Adrenal gland (tissue), 12 donors: ENCODE measurements around the gene TICAM2. TPM values are rescaled to one million over a fixed set of nuclear protein-coding genes. Genes with fewer than 3 reads are reported as not detected.

ENCODE experiments used
- DNase-seq, 7 donors: peaks; one replicate each; pipeline ENCODE4 v3.0.0-alpha.2; 2019 to 2020
- H3K27ac ChIP-seq, 5 donors: fragments of 200-600 bp; sonication (generic) in 4 of 5; 1 replicate in 3 of 5; 2 replicates in 2 of 5; pipeline versions ENCODE4 v1.5.1 to v1.8.0; 2016 to 2020; ENCODE audit warnings: mild to moderate bottlenecking in 1 of 5
- H3K27me3 ChIP-seq: fragments of 200-600 bp; 2 replicates; pipeline ENCODE4 v1.8.0; 2021
- H3K36me3 ChIP-seq, 2 donors: fragments of 200-600 bp; replicated peaks in 1 of 2; 1 replicate in 1 of 2; 2 replicates in 1 of 2; pipeline versions ENCODE4 v1.5.1 to v1.8.0; 2018 to 2022
- H3K4me1 ChIP-seq, 2 donors: fragments of 200-600 bp; replicated peaks in 1 of 2; 1 replicate in 1 of 2; 2 replicates in 1 of 2; pipeline versions ENCODE4 v1.5.1 to v1.8.0; 2018 to 2021
- H3K4me3 ChIP-seq, 4 donors: fragments of 200-600 bp; sonication (generic) in 3 of 4; one replicate each; pipeline ENCODE4 v1.5.1; 2016 to 2018
- H3K9me3 ChIP-seq, 3 donors: fragments of 200-600 bp; sonication (generic) in 1 of 3; replicated peaks in 1 of 3; 1 replicate in 2 of 3; 2 replicates in 1 of 3; pipeline versions ENCODE4 v1.5.1 to v1.8.0; 2016 to 2021
- POLR2A ChIP-seq, 2 donors: fragments of 450-650 bp; IDR thresholded peaks; one replicate each; pipeline ENCODE4 v1.6.1; 2017; ENCODE audit warnings: antibody characterized with exemption in 2 of 2, mild to moderate bottlenecking in 2 of 2, moderate library complexity in 1 of 2
- WGBS, 4 donors: extraction: QIAGEN DNeasy Blood & Tissue Kit in 2 of 4; methylation state at CpG; one replicate each; pipeline versions ENCODE4 v1.1.5 to v1.1.7; 2013 to 2017; 5-methylcytosine and 5-hydroxymethylcytosine counted together
- intact Hi-C, 2 donors: fragments of 100-400 bp; cut with DNase I; formaldehyde crosslinking; loops; one replicate each; pipeline versions ENCODE4 v1.14.1 to v1.15.0; 2022 to 2023
- polyA plus RNA-seq, 3 donors: library from polyadenylated mRNA; stranded (reverse); fragments of 200-250 nt in 2 of 3; fragments of 350-450 nt in 1 of 3; fragmentation: Illumina TruSeq in 1 of 3; extraction: RNeasy Lipid Tissue Mini Kit (QIAGEN cat#74804) in 1 of 3; gene quantifications; one replicate each; pipeline ENCODE4 v1.2.3, GENCODE V29; 2013 to 2014
- total RNA-seq, 9 donors: library from RNA; depleted of rRNA in 4 of 9; stranded (reverse); fragments of >200 nt in 4 of 9; fragments of 120-200 nt in 1 of 9; fragmentation: NEBNext Ultra II Directional in 1 of 9; extraction: Animal tissue kit (Norgen Biotek cat#: 25700) in 1 of 9; gene quantifications; one replicate each; pipeline versions ENCODE4 v1.1.0 to v1.2.4, GENCODE V29; 2013 to 2023
- TF ChIP-seq, protein P1 (sequence below), 6 experiments: fragments of 450-650 bp in 4 of 6; fragments of 200-600 bp in 2 of 6; sonication (generic) in 1 of 6; IDR thresholded peaks; 1 replicate in 5 of 6; 2 replicates in 1 of 6; pipeline versions ENCODE4 v1.5.1 to v1.8.0; 2016 to 2021; ENCODE audit warnings: antibody characterized with exemption in 6 of 6, mild to moderate bottlenecking in 2 of 6, moderate library complexity in 1 of 6
- donor health status: healthy with polysubstance abuse.
- donor health status: Bipolar disorder and iron deficiency.
- donor health status: DM: yes; HTN: yes; CAD: no.
- donor health status: DM: no; HTN: no; CAD: no.
- donor health status: DM: no; HTN: no; CAD: no.
- donor health status: DM: yes; HTN: yes; CAD: no.

The TICAM2 gene
- total and polyA plus RNA-seq, 12 donors = 1.8 to 9.3 (median 3.5) TPM

DNA sequence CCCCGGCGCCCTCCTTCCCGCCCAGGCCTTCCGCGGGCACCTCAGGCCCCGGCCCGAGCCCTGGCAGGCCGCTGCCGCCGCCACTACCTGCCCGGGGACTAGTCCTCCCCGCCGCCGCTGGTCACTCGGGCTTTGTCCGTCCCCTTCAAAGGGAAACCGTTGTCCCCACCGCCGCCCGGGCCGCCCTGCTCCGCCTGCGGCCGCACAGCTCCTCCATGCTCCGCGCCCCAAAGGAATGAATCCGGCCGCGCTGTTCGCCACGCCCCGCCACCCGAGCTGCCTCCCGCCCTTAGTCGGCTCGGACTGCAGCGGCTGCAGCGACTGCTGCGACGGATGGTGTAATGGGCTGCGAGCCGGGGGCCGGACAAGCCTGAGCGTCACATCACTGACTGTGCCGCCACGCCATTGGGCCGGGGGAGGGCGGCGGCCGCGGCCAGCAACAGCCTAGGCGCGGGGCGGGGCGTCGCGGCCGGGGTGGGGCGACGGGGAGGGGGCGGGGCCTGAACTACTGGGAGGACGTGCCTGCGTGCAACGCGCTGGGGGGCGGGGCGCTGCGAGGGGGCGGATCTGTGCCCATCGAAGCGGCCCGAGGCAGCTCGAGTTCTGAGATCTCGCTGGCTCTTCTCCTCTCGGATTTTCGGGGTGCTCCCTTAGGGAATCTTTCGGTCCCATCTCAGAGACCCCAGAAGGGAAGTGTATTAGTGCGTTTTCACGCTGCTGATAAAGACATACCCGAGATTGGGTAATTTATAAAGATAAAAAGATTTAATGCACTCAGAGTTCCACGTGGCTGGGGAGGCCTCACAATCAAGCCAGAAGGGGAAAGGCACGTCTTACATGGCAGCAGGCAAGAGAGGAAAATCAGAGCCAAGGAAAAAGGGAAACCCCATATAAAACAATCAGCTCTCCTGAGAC, 57.6 kb downstream of the TICAM2 start, which contains the start of gene FEM1C:
TSS of gene FEM1C (minus strand) at position 340 of the 915 bp plus-strand sequence. CDS start 1,282 bp downstream, outside the sequence.
- Histone ChIP-seq H3K4me3 (peak within 1 kb of the TSS; percentile 66 to 83 (median 76)), H3K27me3 (no peaks in the 10 kb centered on the region), H3K4me1 (peaks cover 18 to 37% of the 10 kb centered on the region in 2 donors), H3K27ac (peak within 1 kb of the TSS; percentile 82 to 99 (median 97)), H3K9me3 (peaks cover 0 to 14% (median 0%) of the 10 kb centered on the region in 3 donors), H3K36me3 (peaks cover 0 to 10% of the 10 kb centered on the region in 2 donors)
- peak; percentile 98 to 99 (median 98) for DNase-seq
- TF ChIP-seq, protein P1, sequence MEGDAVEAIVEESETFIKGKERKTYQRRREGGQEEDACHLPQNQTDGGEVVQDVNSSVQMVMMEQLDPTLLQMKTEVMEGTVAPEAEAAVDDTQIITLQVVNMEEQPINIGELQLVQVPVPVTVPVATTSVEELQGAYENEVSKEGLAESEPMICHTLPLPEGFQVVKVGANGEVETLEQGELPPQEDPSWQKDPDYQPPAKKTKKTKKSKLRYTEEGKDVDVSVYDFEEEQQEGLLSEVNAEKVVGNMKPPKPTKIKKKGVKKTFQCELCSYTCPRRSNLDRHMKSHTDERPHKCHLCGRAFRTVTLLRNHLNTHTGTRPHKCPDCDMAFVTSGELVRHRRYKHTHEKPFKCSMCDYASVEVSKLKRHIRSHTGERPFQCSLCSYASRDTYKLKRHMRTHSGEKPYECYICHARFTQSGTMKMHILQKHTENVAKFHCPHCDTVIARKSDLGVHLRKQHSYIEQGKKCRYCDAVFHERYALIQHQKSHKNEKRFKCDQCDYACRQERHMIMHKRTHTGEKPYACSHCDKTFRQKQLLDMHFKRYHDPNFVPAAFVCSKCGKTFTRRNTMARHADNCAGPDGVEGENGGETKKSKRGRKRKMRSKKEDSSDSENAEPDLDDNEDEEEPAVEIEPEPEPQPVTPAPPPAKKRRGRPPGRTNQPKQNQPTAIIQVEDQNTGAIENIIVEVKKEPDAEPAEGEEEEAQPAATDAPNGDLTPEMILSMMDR (IDR thresholded peaks at IDR 0.05) = no peak
- TF ChIP-seq POLR2A (IDR thresholded peaks at IDR 0.05) = peak; percentile 99 to 100
- 0 to 1% (median 1%) methylated on average over 5 to 82 of the region's 82 CpGs for WGBS, 4 donors
- intact Hi-C loops = no loop called here

GRCh38 chr5:115544043-115544435, 58.2 kb downstream of the TICAM2 start:
- intact Hi-C loops = no loop called here
- H3K4me1 ChIP-seq = peaks cover 18 to 44% of the 10 kb centered on the region in 2 donors
- 0 to 1% (median 1%) methylated on average over 12 to 20 of the region's 20 CpGs for WGBS, 4 donors
- H3K27me3 ChIP-seq = no peaks in the 10 kb centered on the region
- peak overlapping the region; percentile 82 to 99 (median 97) for H3K27ac ChIP-seq
- H3K36me3 ChIP-seq = peaks cover 0 to 14% of the 10 kb centered on the region in 2 donors
- H3K4me3 ChIP-seq = peak overlapping the region; percentile 66 to 83 (median 76)
- H3K9me3 ChIP-seq = peaks cover 0 to 14% (median 0%) of the 10 kb centered on the region in 3 donors
- TF ChIP-seq, protein P1 (IDR thresholded peaks at IDR 0.05) = no peak
- TF ChIP-seq POLR2A (IDR thresholded peaks at IDR 0.05) = no peak
- peak in 6 of 7 donors; percentile 52 to 77 (median 61) for DNase-seq

DNA sequence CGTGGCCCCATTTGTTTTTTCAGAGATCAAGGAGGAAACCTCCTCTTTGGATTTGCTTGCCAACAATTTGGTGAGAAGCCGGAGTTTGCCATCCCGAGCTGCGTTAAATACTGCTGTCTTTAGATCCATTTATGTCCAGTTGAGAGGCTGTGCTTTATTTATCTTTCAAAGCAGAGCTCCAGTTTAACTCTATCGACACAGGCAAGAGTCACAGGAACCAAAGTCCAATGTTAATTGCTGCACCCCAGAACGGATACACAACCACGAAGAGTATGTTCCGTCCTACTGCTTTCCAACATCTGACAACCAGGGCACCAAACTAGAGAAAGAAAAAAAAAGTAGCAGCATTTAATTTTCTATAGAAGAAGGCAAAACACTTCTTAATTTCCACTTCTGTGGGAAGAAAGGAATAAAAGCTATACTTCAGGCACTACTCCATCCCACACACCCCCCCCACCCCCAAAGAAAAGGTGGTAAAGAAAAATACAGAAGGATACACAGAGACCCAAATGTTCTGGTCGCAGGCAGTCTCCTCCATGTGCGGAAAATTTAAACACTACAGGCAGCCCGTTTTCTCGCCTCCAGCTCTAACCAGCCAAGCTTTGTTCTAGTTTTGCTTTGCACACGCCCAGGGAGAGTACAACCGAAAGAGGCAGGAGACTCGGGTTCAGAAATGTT, 58.8 kb downstream of the TICAM2 start:
- Histone ChIP-seq H3K27me3 (no peaks in the 10 kb centered on the region), H3K9me3 (peaks cover 0 to 14% (median 0%) of the 10 kb centered on the region in 3 donors), H3K4me1 (peaks cover 18 to 48% of the 10 kb centered on the region in 2 donors), H3K27ac (peak overlapping the region; percentile 82 to 99 (median 97)), H3K4me3 (peak overlapping the region; percentile 2 to 83 (median 72)), H3K36me3 (peaks cover 0 to 14% of the 10 kb centered on the region in 2 donors)
- DNase-seq = peak in 4 of 7 donors; percentile 10 to 58 (median 54)
- intact Hi-C loops = no loop called here
- TF ChIP-seq POLR2A (IDR thresholded peaks at IDR 0.05) = peak in 1 of 2 donors; percentile 41
- TF ChIP-seq, protein P1 (IDR thresholded peaks at IDR 0.05) = no peak
- 6 to 8% (median 6%) methylated on average over 15 of the region's 15 CpGs for WGBS, 4 donors
